Liver (tissue), 9 donors: ENCODE measurements around the gene AP1S3. TPM values are rescaled to one million over a fixed set of nuclear protein-coding genes. Genes with fewer than 3 reads are reported as not detected.

Experiments
- DNase-seq: peaks from one replicate; pipeline ENCODE4 v3.0.0-alpha.2; 2017; ENCODE audit warnings: low spot score
- H3K27ac ChIP-seq, 2 donors: one replicate each; pipeline ENCODE4 v1.7.0; 2013; ENCODE audit warnings: inconsistent platforms in 2 of 2, low read length in 2 of 2, control low read depth in 1 of 2, low read depth in 1 of 2, mild to moderate bottlenecking in 1 of 2
- H3K27me3 ChIP-seq, 4 donors: one replicate each; pipeline versions ENCODE4 v1.6.1 to v1.7.0; 2013; ENCODE audit warnings: low read length in 3 of 4, inconsistent platforms in 1 of 4, mild to moderate bottlenecking in 1 of 4, moderate library complexity in 1 of 4; ENCODE audit not compliant: control insufficient read depth in 4 of 4, insufficient read depth in 4 of 4
- H3K36me3 ChIP-seq, 4 donors: one replicate each; pipeline versions ENCODE4 v1.6.1 to v1.7.0; 2013; ENCODE audit warnings: low read length in 3 of 4, mild to moderate bottlenecking in 3 of 4, low read depth in 1 of 4, moderate library complexity in 1 of 4; ENCODE audit not compliant: control insufficient read depth in 4 of 4, insufficient read depth in 3 of 4
- H3K4me1 ChIP-seq, 4 donors: one replicate each; pipeline versions ENCODE4 v1.6.1 to v1.7.0; 2013; ENCODE audit warnings: low read length in 3 of 4, mild to moderate bottlenecking in 3 of 4, moderate library complexity in 1 of 4; ENCODE audit not compliant: control insufficient read depth in 4 of 4, insufficient read depth in 4 of 4
- H3K4me3 ChIP-seq, 3 donors: one replicate each; pipeline versions ENCODE4 v1.6.1 to v1.7.0; 2013; ENCODE audit warnings: low read length in 3 of 3, control low read depth in 1 of 3, low read depth in 1 of 3, mild to moderate bottlenecking in 1 of 3
- H3K9ac ChIP-seq, 2 donors: one replicate each; pipeline ENCODE4 v1.7.0; 2013; ENCODE audit warnings: low read length in 2 of 2, mild to moderate bottlenecking in 2 of 2, moderate library complexity in 2 of 2, control low read depth in 1 of 2, low read depth in 1 of 2
- H3K9me3 ChIP-seq, 4 donors: one replicate each; pipeline versions ENCODE4 v1.6.1 to v1.7.0; 2013; ENCODE audit warnings: low read length in 3 of 4; ENCODE audit not compliant: control insufficient read depth in 4 of 4
- EGR1 ChIP-seq, 2 donors: IDR thresholded peaks; 2 replicates each; pipeline ENCODE4 v1.6.1; 2016 to 2018; ENCODE audit warnings: antibody characterized with exemption in 2 of 2, low read depth in 2 of 2
- FOXA1 ChIP-seq: IDR thresholded peaks from 2 replicates; pipeline ENCODE4 v1.6.1; 2016; ENCODE audit warnings: antibody characterized with exemption
- FOXA2 ChIP-seq: IDR thresholded peaks from 2 replicates; pipeline ENCODE4 v1.6.1; 2016; ENCODE audit warnings: antibody characterized with exemption
- HNF4A ChIP-seq, 2 donors: conservative IDR thresholded peaks; 2 replicates each; pipeline ENCODE4 v1.6.1; 2016; ENCODE audit warnings: antibody characterized with exemption in 2 of 2, mild to moderate bottlenecking in 2 of 2
- HNF4G ChIP-seq: IDR thresholded peaks from 2 replicates; pipeline ENCODE4 v1.6.1; 2016; ENCODE audit warnings: antibody characterized with exemption
- JUND ChIP-seq, 2 donors: IDR thresholded peaks; 2 replicates each; pipeline ENCODE4 v1.6.1; 2016; ENCODE audit warnings: antibody characterized with exemption in 2 of 2
- MAX ChIP-seq: IDR thresholded peaks from 2 replicates; pipeline ENCODE4 v1.6.1; 2016; ENCODE audit warnings: antibody characterized with exemption
- NR2F2 ChIP-seq: IDR thresholded peaks from 2 replicates; pipeline ENCODE4 v1.6.1; 2016; ENCODE audit warnings: antibody characterized with exemption
- RAD21 ChIP-seq, 2 donors: IDR thresholded peaks; 2 replicates each; pipeline ENCODE4 v1.6.1; 2016; ENCODE audit warnings: antibody characterized with exemption in 2 of 2, mild to moderate bottlenecking in 2 of 2
- SP1 ChIP-seq: IDR thresholded peaks from 2 replicates; pipeline ENCODE4 v1.6.1; 2018; ENCODE audit warnings: antibody characterized with exemption, mild to moderate bottlenecking
- YY1 ChIP-seq: IDR thresholded peaks from 2 replicates; pipeline ENCODE4 v1.6.1; 2016; ENCODE audit warnings: antibody characterized with exemption, mild to moderate bottlenecking
- WGBS: extraction: QIAGEN DNeasy Blood & Tissue Kit; methylation state at CpG from one replicate; pipeline ENCODE4 v1.1.7; 2013; 5-methylcytosine and 5-hydroxymethylcytosine counted together
- polyA plus RNA-seq, 2 donors: library from polyadenylated mRNA; stranded (reverse) in 1 of 2; unstranded in 1 of 2; fragments of 200-250 nt in 1 of 2; fragments of >200 nt in 1 of 2; fragmentation: Nextera tagmentation in 1 of 2; extraction: Ambion mirVana in 1 of 2; gene quantifications; one replicate each; pipeline versions ENCODE4 v1.2.1 to v1.2.3, GENCODE V29; 2013 to 2015
- total RNA-seq, 2 donors: library from RNA; depleted of rRNA; stranded (reverse); fragments of >200 nt; gene quantifications; one replicate each; pipeline ENCODE4 v1.2.3, GENCODE V29; 2014
- TF ChIP-seq, protein P1 (sequence below): fragments of 150-350 bp; IDR thresholded peaks from 2 replicates; pipeline ENCODE4 v1.5.1; 2017; ENCODE audit warnings: improper control_type of control experiment, low read depth, low read length; ENCODE audit not compliant: missing input control
- TF ChIP-seq, protein P2 (sequence below): IDR thresholded peaks from 2 replicates; pipeline ENCODE4 v1.6.1; 2016; ENCODE audit warnings: antibody characterized with exemption
- TF ChIP-seq, protein P3 (sequence below): IDR thresholded peaks from 2 replicates; pipeline ENCODE4 v1.6.1; 2016; ENCODE audit warnings: antibody characterized with exemption, mild to moderate bottlenecking
- donor health status: healthy.
- donor health status: healthy.
- donor health status: healthy.
- donor health status: healthy.
- donor health status: healthy.

AP1S3 gene
- total and polyA plus RNA-seq, 4 donors, result 1.1 to 3.8 (median 2.4) TPM

DNA sequence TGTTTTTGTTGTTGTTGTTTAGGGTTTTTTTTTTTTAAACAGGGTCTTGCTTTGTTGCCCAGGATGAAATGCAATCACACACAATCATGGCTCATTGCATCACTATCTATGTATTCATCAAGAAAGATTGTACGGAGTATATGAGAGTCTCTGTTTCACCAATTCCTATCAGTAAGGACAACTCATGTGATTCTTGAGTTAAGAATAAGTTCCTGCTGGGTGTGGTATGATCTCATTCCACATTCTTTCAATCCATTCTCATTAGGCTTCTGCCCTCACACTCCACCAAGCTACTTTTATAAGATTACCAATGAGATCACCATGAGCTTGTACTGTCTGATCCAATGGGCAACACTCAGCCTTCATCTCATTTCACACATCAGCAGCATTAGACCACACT, 9.1 kb upstream of the AP1S3 start:
- H3K4me1 ChIP-seq, result no peaks in the 10 kb centered on the region
- H3K9ac ChIP-seq, result no peak overlapping the region
- H3K27ac ChIP-seq, result no peak overlapping the region
- DNase-seq, result no peak
- TF ChIP-seq, protein P1, sequence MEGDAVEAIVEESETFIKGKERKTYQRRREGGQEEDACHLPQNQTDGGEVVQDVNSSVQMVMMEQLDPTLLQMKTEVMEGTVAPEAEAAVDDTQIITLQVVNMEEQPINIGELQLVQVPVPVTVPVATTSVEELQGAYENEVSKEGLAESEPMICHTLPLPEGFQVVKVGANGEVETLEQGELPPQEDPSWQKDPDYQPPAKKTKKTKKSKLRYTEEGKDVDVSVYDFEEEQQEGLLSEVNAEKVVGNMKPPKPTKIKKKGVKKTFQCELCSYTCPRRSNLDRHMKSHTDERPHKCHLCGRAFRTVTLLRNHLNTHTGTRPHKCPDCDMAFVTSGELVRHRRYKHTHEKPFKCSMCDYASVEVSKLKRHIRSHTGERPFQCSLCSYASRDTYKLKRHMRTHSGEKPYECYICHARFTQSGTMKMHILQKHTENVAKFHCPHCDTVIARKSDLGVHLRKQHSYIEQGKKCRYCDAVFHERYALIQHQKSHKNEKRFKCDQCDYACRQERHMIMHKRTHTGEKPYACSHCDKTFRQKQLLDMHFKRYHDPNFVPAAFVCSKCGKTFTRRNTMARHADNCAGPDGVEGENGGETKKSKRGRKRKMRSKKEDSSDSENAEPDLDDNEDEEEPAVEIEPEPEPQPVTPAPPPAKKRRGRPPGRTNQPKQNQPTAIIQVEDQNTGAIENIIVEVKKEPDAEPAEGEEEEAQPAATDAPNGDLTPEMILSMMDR, result no peak
- TF ChIP-seq JUND (IDR thresholded peaks at IDR 0.05) (no peak), NR2F2 (no peak), EGR1 (IDR thresholded peaks at IDR 0.05; ENCODE audit: low read depth in 2 of 2) (no peak), YY1 (no peak), HNF4A (conservative IDR thresholded peaks at IDR 0.05) (no peak), RAD21 (IDR thresholded peaks at IDR 0.05) (no peak), MAX (no peak), FOXA1 (no peak), SP1 (no peak), HNF4G (no peak)
- TF ChIP-seq, protein P2, sequence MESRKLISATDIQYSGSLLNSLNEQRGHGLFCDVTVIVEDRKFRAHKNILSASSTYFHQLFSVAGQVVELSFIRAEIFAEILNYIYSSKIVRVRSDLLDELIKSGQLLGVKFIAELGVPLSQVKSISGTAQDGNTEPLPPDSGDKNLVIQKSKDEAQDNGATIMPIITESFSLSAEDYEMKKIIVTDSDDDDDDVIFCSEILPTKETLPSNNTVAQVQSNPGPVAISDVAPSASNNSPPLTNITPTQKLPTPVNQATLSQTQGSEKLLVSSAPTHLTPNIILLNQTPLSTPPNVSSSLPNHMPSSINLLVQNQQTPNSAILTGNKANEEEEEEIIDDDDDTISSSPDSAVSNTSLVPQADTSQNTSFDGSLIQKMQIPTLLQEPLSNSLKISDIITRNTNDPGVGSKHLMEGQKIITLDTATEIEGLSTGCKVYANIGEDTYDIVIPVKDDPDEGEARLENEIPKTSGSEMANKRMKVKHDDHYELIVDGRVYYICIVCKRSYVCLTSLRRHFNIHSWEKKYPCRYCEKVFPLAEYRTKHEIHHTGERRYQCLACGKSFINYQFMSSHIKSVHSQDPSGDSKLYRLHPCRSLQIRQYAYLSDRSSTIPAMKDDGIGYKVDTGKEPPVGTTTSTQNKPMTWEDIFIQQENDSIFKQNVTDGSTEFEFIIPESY, result no peak
- TF ChIP-seq, protein P3, sequence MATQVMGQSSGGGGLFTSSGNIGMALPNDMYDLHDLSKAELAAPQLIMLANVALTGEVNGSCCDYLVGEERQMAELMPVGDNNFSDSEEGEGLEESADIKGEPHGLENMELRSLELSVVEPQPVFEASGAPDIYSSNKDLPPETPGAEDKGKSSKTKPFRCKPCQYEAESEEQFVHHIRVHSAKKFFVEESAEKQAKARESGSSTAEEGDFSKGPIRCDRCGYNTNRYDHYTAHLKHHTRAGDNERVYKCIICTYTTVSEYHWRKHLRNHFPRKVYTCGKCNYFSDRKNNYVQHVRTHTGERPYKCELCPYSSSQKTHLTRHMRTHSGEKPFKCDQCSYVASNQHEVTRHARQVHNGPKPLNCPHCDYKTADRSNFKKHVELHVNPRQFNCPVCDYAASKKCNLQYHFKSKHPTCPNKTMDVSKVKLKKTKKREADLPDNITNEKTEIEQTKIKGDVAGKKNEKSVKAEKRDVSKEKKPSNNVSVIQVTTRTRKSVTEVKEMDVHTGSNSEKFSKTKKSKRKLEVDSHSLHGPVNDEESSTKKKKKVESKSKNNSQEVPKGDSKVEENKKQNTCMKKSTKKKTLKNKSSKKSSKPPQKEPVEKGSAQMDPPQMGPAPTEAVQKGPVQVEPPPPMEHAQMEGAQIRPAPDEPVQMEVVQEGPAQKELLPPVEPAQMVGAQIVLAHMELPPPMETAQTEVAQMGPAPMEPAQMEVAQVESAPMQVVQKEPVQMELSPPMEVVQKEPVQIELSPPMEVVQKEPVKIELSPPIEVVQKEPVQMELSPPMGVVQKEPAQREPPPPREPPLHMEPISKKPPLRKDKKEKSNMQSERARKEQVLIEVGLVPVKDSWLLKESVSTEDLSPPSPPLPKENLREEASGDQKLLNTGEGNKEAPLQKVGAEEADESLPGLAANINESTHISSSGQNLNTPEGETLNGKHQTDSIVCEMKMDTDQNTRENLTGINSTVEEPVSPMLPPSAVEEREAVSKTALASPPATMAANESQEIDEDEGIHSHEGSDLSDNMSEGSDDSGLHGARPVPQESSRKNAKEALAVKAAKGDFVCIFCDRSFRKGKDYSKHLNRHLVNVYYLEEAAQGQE, result no peak
- H3K9me3 ChIP-seq, result no peaks in the 10 kb centered on the region
- H3K27me3 ChIP-seq, result no peaks in the 10 kb centered on the region
- peaks cover 0 to 2% (median 0%) of the 10 kb centered on the region in 4 donors for H3K36me3 ChIP-seq
- WGBS, result 93% methylated on average over 1 of the region's 1 CpG
- no peak overlapping the region for H3K4me3 ChIP-seq

GRCh38 chr2:223841436-223842190, 4.2 kb upstream of the AP1S3 start:
- Histone ChIP-seq H3K9ac (no peak overlapping the region), H3K27me3 (no peaks in the 10 kb centered on the region), H3K27ac (no peak overlapping the region), H3K36me3 (no peaks in the 10 kb centered on the region), H3K9me3 (no peaks in the 10 kb centered on the region), H3K4me1 (peaks cover 2 to 6% (median 4%) of the 10 kb centered on the region in 4 donors), H3K4me3 (no peak overlapping the region)
- TF ChIP-seq EGR1 (IDR thresholded peaks at IDR 0.05; ENCODE audit: low read depth in 2 of 2) (no peak), FOXA2 (no peak), HNF4A (conservative IDR thresholded peaks at IDR 0.05) (no peak), HNF4G (no peak), RAD21 (IDR thresholded peaks at IDR 0.05) (no peak), JUND (IDR thresholded peaks at IDR 0.05) (no peak)
- WGBS, result 84% methylated on average over 3 of the region's 3 CpGs
- no peak for DNase-seq
